Right lobe of liver (tissue), 6 donors: ENCODE results near the gene CSDE1. TPM values are rescaled to one million over a fixed set of nuclear protein-coding genes. Genes with fewer than 3 reads are reported as not detected.

Source experiments
- ATAC-seq, 4 donors: fragments of 200-7000 bp; cut with Tn5 transposase; one replicate each; pipeline ENCODE4 v1.9.1; 2020; ENCODE audit warnings: mild to moderate bottlenecking in 4 of 4, moderate library complexity in 4 of 4
- DNase-seq, 3 donors: peaks; one replicate each; pipeline ENCODE4 v3.0.0-alpha.2; 2020
- H3K27ac ChIP-seq, 3 donors: fragments of 200-600 bp; one replicate each; pipeline ENCODE4 v1.8.0; 2022
- H3K27me3 ChIP-seq, 2 donors: fragments of 200-600 bp; one replicate each; pipeline ENCODE4 v1.8.0; 2022
- H3K36me3 ChIP-seq, 4 donors: fragments of 200-600 bp; sonication (generic) in 1 of 4; one replicate each; pipeline versions ENCODE4 v1.5.1 to v1.8.0; 2017 to 2022; ENCODE audit warnings: control low read depth in 1 of 4
- H3K4me1 ChIP-seq, 4 donors: fragments of 200-600 bp; sonication (generic) in 1 of 4; one replicate each; pipeline versions ENCODE4 v1.5.1 to v1.8.0; 2017 to 2022; ENCODE audit warnings: control low read depth in 1 of 4
- H3K4me3 ChIP-seq, 3 donors: fragments of 200-600 bp; one replicate each; pipeline ENCODE4 v1.8.0; 2022
- H3K9me3 ChIP-seq, 4 donors: fragments of 200-600 bp; sonication (generic) in 1 of 4; one replicate each; pipeline versions ENCODE4 v1.5.1 to v1.8.0; 2017 to 2022; ENCODE audit warnings: control low read depth in 1 of 4
- CTCF ChIP-seq, 4 donors: fragments of 200-600 bp in 3 of 4; fragments of 450-650 bp in 1 of 4; IDR thresholded peaks; one replicate each; pipeline versions ENCODE4 v1.5.1 to v1.8.0; 2016 to 2022; ENCODE audit warnings: antibody characterized with exemption in 4 of 4, mild to moderate bottlenecking in 2 of 4
- POLR2A ChIP-seq: fragments of 450-650 bp; IDR thresholded peaks from one replicate; pipeline ENCODE4 v1.6.1; 2017; ENCODE audit warnings: antibody characterized with exemption, mild to moderate bottlenecking
- WGBS: methylation state at CpG from one replicate; pipeline ENCODE4 v1.1.6; 2018; ENCODE audit warnings: low coverage, low lambda C conversion rate; ENCODE audit not compliant: insufficient coverage; ENCODE audit errors: missing lambda C conversion rate; 5-methylcytosine and 5-hydroxymethylcytosine counted together
- intact Hi-C, 2 donors: fragments of 100-400 bp; cut with DNase I; formaldehyde crosslinking; loops; one replicate each; pipeline versions ENCODE4 v1.11.2 to v1.14.1; 2022
- total RNA-seq, 6 experiments: library from RNA; depleted of rRNA in 2 of 6; stranded (reverse); fragments of >200 nt in 2 of 6; fragmentation: NEBNext Ultra II Directional in 3 of 6; extraction: Animal tissue kit (Norgen Biotek cat#: 25700) in 3 of 6; gene quantifications; one replicate each; pipeline versions ENCODE4 v1.1.0 to v1.2.4, GENCODE V29; 2016 to 2023
- donor health status: DM: no; HTN: yes; CAD: no.
- donor health status: DM: no; HTN: no; CAD: no.
- donor health status: DM: no; HTN: no; CAD: no.
- donor health status: DM: no; HTN: yes; CAD: no.
- donor health status: DM: no; HTN: yes; CAD: no.

Gene CSDE1
- total RNA-seq, 6 experiments from 2014 or later = 195 to 585 (median 269) TPM

GRCh38 chr1:114715952-114716303 is 41.9 kb downstream of the CSDE1 start:
- H3K27me3 ChIP-seq = no peaks in the 10 kb centered on the region
- ATAC-seq (no peak), DNase-seq (no peak)
- peak overlapping the region; percentile 69 to 93 (median 83) for H3K27ac ChIP-seq
- peak overlapping the region; percentile 85 to 89 (median 87) for H3K4me3 ChIP-seq
- intact Hi-C loops = no loop called here
- peaks cover 0 to 27% (median 7%) of the 10 kb centered on the region in 4 donors for H3K4me1 ChIP-seq
- no peak for TF ChIP-seq POLR2A
- no peak for TF ChIP-seq CTCF (IDR thresholded peaks at IDR 0.05)
- whole genome bisulfite sequencing = 31% methylated on average over 4 of the region's 4 CpGs
- peaks cover 4 to 58% (median 13%) of the 10 kb centered on the region in 4 donors for H3K36me3 ChIP-seq
- no peaks in the 10 kb centered on the region for H3K9me3 ChIP-seq

- 68% methylated on average over 4 of the region's 4 CpGs for WGBS
- Histone ChIP-seq H3K4me1 (peaks cover 0 to 15% (median 0%) of the 10 kb centered on the region in 4 donors), H3K4me3 (no peak overlapping the region), H3K36me3 (peaks cover 12 to 57% (median 18%) of the 10 kb centered on the region in 4 donors), H3K9me3 (no peaks in the 10 kb centered on the region), H3K27ac (no peak overlapping the region), H3K27me3 (no peaks in the 10 kb centered on the region)
- intact Hi-C loops = no loop called here
- ATAC-seq (no peak), DNase-seq (no peak)
- TF ChIP-seq POLR2A (no peak), CTCF (IDR thresholded peaks at IDR 0.05) (no peak)
Observed at GRCh38 chr1:114712977-114713376, 44.8 kb downstream of the CSDE1 start.

GRCh38 chr1:114710360-114710759 is 47.4 kb downstream of the CSDE1 start:
- WGBS = 87% methylated on average over 3 of the region's 3 CpGs
- no peak overlapping the region for H3K4me3 ChIP-seq
- peaks cover 0 to 2% (median 0%) of the 10 kb centered on the region in 4 donors for H3K4me1 ChIP-seq
- no peak for TF ChIP-seq POLR2A
- TF ChIP-seq CTCF (IDR thresholded peaks at IDR 0.05) = no peak
- no peaks in the 10 kb centered on the region for H3K9me3 ChIP-seq
- H3K27ac ChIP-seq = no peak overlapping the region
- ATAC-seq (no peak), DNase-seq (no peak)
- intact Hi-C loops = no loop called here
- no peaks in the 10 kb centered on the region for H3K27me3 ChIP-seq
- H3K36me3 ChIP-seq = peaks cover 9 to 78% (median 19%) of the 10 kb centered on the region in 4 donors

GRCh38 chr1:114707604-114708003 is 50.2 kb downstream of the CSDE1 start:
- DNase-seq = no peak
- H3K9me3 ChIP-seq = no peaks in the 10 kb centered on the region
- no peak for ATAC-seq
- WGBS = 80% methylated on average over 2 of the region's 2 CpGs
- H3K27ac ChIP-seq = no peak overlapping the region
- H3K27me3 ChIP-seq = no peaks in the 10 kb centered on the region
- no peaks in the 10 kb centered on the region for H3K4me1 ChIP-seq
- H3K4me3 ChIP-seq = no peak overlapping the region
- intact Hi-C loops = no loop called here
- TF ChIP-seq CTCF (IDR thresholded peaks at IDR 0.05) (no peak), POLR2A (no peak)
- peaks cover 9 to 65% (median 19%) of the 10 kb centered on the region in 4 donors for H3K36me3 ChIP-seq

- no peak for TF ChIP-seq CTCF (IDR thresholded peaks at IDR 0.05)
- TF ChIP-seq POLR2A = no peak
- no peak overlapping the region for H3K4me3 ChIP-seq
- DNase-seq (no peak), ATAC-seq (no peak)
- no peaks in the 10 kb centered on the region for H3K9me3 ChIP-seq
- intact Hi-C loops = no loop called here
- peaks cover 0 to 6% (median 0%) of the 10 kb centered on the region in 4 donors for H3K4me1 ChIP-seq
- WGBS = 100% methylated on average over 1 of the region's 1 CpG
- no peaks in the 10 kb centered on the region for H3K27me3 ChIP-seq
- H3K27ac ChIP-seq = no peak overlapping the region
- H3K36me3 ChIP-seq = peaks cover under 1 to 29% (median 7%) of the 10 kb centered on the region in 4 donors
Observed at GRCh38 chr1:114703242-114703641, 54.5 kb downstream of the CSDE1 start.
